ENCODE measurements around the gene ECE1. TPM values are rescaled to one million over a fixed set of nuclear protein-coding genes. Genes with fewer than 3 reads are reported as not detected.

ECE1 gene
- 100 to 1,000 TPM in 5 of 7 donors, 10 to 100 TPM in 2; 95.3 to 142 (median 124) TPM for total RNA-seq
- 10 to 100 TPM; 17.2 to 44.4 (median 24.1) TPM for polyA plus RNA-seq
- long read RNA-seq, donor 1, full-length matches to known transcripts = 6 of 6 reads
- long read RNA-seq, donor 1, partial matches to known transcripts = 0 of 6 reads
- long read RNA-seq, donor 1, other reads (novel, unspliced or antisense) = 0 of 6 reads
- long read RNA-seq, donor 2, full-length matches to known transcripts = 6 of 11 reads
- long read RNA-seq, donor 2, partial matches to known transcripts = 5 of 11 reads
- long read RNA-seq, donor 2, other reads (novel, unspliced or antisense) = 0 of 11 reads

GRCh38 chr1:21289700-21290545 is at the start of gene ECE1:
ECE1 (minus strand) TSS chr1:21290463; CDS start chr1:21290414, 49 bp downstream.
- Histone ChIP-seq H3K4me3 (peak within 1 kb of the TSS; percentile 63 to 90 (median 70)), H3K36me3 (peaks cover 0 to 13% (median 0%) of the 10 kb centered on the region in 6 donors), H3K27ac (peak within 1 kb of the TSS; percentile 83 to 96 (median 92)), H3K9me3 (no peaks in the 10 kb centered on the region), H3K4me1 (peaks cover 33 to 97% (median 75%) of the 10 kb centered on the region in 6 donors), H3K27me3 (replicated peaks in 1 of 7) (no peaks in the 10 kb centered on the region)
- DNase-seq = peak; percentile 95
- TF ChIP-seq POLR2AphosphoS5 (IDR thresholded peaks at IDR 0.05) (peak; percentile 63 to 82 (median 80)), POLR2A (IDR thresholded peaks at IDR 0.05) (no peak), CTCF (IDR thresholded peaks at IDR 0.05 in 8 of 11, conservative IDR thresholded peaks at IDR 0.05 in 3 of 11) (peak in 1 of 11 experiments; percentile 11)
- intact Hi-C loops (cut with DNase I; ENCODE audit: low total_unique reads) = no loop called here
- 0 to 4% (median 1%) methylated on average over 10 to 90 of the region's 90 CpGs for WGBS, 5 donors

GRCh38 chr1:21339356-21340229 is 49.3 kb upstream of the ECE1 start:
- 82 to 92% (median 85%) methylated on average over 9 of the region's 9 CpGs for WGBS, 5 donors
- H3K4me3 ChIP-seq = peak overlapping the region in 1 of 8 donors; percentile 49
- intact Hi-C loops (cut with DNase I; ENCODE audit: low total_unique reads) = loop anchor here (5.0 kb wide), 1 partner anchor 77 kb away; no protein-coding TSS in a partner anchor
- peak overlapping the region in 5 of 8 donors; percentile 83 to 97 (median 94) for H3K27ac ChIP-seq
- no peaks in the 10 kb centered on the region for H3K27me3 ChIP-seq (replicated peaks in 1 of 7)
- H3K36me3 ChIP-seq = peaks cover 0 to 11% (median 0%) of the 10 kb centered on the region in 6 donors
- DNase-seq = no peak
- TF ChIP-seq CTCF (IDR thresholded peaks at IDR 0.05 in 8 of 11, conservative IDR thresholded peaks at IDR 0.05 in 3 of 11) (no peak), POLR2A (IDR thresholded peaks at IDR 0.05) (no peak), POLR2AphosphoS5 (IDR thresholded peaks at IDR 0.05) (no peak)
- no peaks in the 10 kb centered on the region for H3K9me3 ChIP-seq
- H3K4me1 ChIP-seq = peaks cover 82 to 100% (median 100%) of the 10 kb centered on the region in 6 donors

- TF ChIP-seq POLR2AphosphoS5 (IDR thresholded peaks at IDR 0.05) = no peak
- no peak for TF ChIP-seq CTCF (IDR thresholded peaks at IDR 0.05 in 8 of 11, conservative IDR thresholded peaks at IDR 0.05 in 3 of 11)
- TF ChIP-seq POLR2A (IDR thresholded peaks at IDR 0.05) = no peak
- Histone ChIP-seq H3K9me3 (no peaks in the 10 kb centered on the region), H3K4me1 (peaks cover 84 to 100% (median 100%) of the 10 kb centered on the region in 6 donors), H3K27me3 (replicated peaks in 1 of 7) (no peaks in the 10 kb centered on the region), H3K27ac (peak overlapping the region; percentile 37 to 97 (median 89)), H3K4me3 (peak overlapping the region in 1 of 8 donors; percentile 49), H3K36me3 (peaks cover 0 to 11% (median 0%) of the 10 kb centered on the region in 6 donors)
- WGBS, 5 donors = 70 to 82% (median 80%) methylated on average over 10 of the region's 10 CpGs
- intact Hi-C loops (cut with DNase I; ENCODE audit: low total_unique reads) = loop anchor here (5.0 kb wide), 1 partner anchor 76 kb away; no protein-coding TSS in a partner anchor
- peak; percentile 78 for DNase-seq
These were observed 48.5 kb upstream of the ECE1 start for GRCh38 chr1:21338573-21339355.

All from spleen (tissue), 13 donors.